ENCODE measurements around the gene CPNE5.

DNA sequence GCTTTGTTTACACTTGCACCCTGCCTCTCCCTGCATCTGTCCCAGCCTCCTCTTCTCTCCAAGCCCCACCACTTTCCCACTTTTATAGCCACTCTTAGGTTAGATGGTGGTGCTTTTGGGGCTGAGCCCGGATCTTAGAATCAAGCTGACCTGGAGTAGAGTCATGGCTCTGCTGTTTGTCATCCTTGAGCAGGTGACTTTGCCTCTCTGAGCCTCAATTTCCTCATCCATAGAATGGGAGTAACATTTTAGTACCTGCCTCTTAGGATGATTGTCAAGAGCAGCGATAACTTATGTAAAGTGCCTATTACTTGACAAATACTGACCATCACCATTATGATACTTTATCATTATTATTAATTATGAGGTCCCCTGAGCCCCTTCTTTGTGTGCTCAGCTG, 48.2 kb downstream of the CPNE5 start:
- TF ChIP-seq SIN3A (IDR thresholded peaks at IDR 0.05; ENCODE audit: borderline replicate concordance, insufficient read depth, low read length) (no peak), TAF1 (IDR thresholded peaks at IDR 0.05; ENCODE audit: borderline replicate concordance, insufficient read depth, low read length) (no peak)
- TF ChIP-seq, protein P1, sequence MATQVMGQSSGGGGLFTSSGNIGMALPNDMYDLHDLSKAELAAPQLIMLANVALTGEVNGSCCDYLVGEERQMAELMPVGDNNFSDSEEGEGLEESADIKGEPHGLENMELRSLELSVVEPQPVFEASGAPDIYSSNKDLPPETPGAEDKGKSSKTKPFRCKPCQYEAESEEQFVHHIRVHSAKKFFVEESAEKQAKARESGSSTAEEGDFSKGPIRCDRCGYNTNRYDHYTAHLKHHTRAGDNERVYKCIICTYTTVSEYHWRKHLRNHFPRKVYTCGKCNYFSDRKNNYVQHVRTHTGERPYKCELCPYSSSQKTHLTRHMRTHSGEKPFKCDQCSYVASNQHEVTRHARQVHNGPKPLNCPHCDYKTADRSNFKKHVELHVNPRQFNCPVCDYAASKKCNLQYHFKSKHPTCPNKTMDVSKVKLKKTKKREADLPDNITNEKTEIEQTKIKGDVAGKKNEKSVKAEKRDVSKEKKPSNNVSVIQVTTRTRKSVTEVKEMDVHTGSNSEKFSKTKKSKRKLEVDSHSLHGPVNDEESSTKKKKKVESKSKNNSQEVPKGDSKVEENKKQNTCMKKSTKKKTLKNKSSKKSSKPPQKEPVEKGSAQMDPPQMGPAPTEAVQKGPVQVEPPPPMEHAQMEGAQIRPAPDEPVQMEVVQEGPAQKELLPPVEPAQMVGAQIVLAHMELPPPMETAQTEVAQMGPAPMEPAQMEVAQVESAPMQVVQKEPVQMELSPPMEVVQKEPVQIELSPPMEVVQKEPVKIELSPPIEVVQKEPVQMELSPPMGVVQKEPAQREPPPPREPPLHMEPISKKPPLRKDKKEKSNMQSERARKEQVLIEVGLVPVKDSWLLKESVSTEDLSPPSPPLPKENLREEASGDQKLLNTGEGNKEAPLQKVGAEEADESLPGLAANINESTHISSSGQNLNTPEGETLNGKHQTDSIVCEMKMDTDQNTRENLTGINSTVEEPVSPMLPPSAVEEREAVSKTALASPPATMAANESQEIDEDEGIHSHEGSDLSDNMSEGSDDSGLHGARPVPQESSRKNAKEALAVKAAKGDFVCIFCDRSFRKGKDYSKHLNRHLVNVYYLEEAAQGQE (IDR thresholded peaks at IDR 0.05; ENCODE audit: insufficient read depth in 1 of 2, low read depth in 2 of 2, low read length in 2 of 2): no peak

Measured in PFSK-1 (cell line).